Islet precursor cell (in vitro differentiated cells): ENCODE measurements around the gene C3orf20.

Experiments
- DNase-seq: peaks from one replicate; pipeline ENCODE4 v3.0.0-alpha.2; 2018

The C3orf20 gene

DNA sequence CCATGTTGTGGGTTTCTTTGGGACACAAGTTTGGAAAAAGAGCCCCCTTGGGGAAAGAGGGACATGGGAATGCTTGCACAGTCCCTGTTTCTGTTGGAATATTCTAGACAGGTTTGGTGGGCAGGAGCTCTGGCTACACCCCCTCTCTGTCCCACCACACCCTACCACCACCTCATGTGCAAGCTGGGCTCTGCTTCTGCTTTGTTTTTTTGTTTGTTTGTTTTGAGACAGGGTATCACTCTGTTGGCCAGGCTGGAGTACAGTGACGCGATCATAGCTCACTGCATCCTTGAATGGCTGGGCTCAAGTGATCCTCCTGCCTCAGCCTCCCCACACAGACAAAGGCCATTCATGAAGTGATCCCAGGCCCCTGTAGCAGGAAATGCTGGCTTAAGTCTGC lies 86.9 kb downstream of the C3orf20 start:
- no peak for DNase-seq

DNA sequence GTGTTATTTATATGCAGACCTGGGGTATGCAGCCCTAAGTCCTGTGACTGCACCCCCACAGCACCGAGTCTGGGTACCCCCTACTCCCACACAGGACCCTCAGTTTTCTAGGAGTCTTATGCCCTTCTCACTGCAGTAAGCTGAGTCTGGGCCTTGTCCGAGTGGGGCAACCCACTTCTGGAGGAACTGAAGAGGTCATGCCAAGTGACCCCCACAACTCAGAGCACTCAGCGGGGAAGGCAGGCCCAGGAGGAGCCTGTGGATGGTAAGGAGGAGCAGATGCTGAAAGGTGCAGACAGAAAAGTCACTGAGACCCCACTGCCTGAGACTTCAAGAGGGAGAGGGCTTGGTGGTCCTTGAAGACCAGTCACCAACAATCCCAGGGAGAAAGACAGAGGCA lies 87.8 kb downstream of the C3orf20 start:
- DNase-seq: no peak

DNA sequence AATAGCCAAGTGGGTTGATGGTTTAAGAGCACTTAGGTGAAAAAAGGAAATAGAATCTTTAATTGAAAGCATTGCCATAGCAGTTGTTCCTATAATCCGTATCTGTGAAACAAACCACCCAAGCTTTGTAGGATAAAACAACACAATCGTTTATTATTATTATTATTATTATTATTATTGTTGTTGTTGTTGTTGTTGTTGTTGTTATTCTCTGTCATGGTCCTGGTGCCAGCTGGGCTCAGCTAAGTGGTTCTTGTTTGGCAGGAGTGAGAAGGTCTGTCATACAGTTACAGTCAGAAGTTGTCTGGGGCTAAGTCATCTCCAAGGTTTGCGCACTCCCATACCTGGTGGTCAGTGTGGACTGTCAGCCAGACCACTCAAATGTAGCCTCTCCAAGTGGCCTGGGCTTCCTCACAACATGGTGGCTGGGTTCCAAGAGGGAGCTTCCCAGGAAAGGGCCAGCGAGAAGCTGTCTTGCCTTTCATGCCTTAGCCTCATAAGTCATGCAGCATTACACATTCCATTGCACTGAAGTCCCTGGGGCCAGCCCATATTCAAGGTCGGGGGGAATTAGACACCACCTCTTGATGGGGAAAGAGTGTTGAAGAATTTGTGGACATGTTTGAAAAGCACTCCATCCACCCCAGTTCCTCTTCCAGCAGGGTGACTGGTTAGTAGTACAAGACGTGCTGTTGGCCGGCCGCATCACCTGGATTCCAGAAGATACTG lies 89.6 kb downstream of the C3orf20 start:
- DNase-seq: peak; percentile 50

DNA sequence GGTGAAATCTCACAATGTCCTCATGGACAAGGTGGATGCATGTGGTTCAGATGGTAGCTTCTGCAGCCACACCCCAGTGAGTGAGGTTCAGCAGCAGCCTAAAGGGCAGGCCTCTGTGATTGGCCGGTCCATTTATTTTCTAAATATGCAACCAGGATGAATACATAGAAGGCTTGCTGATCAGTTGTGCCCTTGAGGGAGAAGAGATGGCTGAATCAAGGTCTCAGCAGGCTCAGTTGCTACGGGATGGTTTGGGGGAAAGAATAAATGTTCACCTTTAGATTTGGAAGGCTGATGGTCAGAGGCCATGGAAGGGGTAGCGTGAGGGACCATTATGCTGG lies 90.1 kb downstream of the C3orf20 start:
- no peak for DNase-seq

DNA sequence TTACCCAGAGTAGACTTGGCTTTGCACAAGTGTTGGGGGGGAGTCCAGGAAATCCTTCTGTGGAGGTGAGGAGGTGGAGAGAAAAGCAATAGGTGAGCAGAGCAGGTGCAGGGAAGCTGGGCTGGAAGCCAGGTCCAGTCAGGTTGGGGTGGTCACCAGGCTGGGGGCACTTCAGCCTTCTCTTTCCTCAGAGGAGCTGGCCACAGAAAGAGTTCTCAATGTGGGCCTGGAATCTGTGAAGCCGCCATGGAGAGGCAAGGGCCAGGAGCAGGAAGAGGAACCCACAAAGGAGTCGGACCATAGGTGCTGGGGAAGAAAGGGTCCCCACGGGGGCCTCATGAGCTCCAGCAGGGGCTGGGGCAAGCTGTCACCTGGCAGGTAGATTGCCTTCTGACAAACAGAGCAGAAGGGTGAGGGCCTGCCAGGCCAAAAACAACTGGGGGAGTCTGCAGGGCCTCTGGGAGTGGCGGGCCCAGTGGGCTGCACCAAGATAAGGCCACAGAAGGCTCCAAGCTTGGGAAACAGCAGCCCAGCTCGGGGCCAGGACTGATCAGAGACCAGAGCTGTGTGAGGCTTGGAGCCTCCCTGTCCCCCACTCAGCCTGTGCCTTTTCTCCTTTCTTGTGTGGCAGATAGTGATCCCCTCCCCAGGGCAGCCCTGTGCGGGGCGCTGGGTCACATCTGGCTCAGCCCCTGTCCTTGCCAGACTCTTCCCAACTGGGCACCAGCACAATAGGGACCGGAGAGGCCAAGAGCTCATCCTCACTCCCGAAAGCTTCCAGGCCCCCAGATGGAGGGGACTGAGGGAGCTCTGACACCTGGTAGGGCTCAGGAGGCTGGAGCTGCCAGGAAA lies 90.9 kb downstream of the C3orf20 start:
- DNase-seq: peak; percentile 49

DNA sequence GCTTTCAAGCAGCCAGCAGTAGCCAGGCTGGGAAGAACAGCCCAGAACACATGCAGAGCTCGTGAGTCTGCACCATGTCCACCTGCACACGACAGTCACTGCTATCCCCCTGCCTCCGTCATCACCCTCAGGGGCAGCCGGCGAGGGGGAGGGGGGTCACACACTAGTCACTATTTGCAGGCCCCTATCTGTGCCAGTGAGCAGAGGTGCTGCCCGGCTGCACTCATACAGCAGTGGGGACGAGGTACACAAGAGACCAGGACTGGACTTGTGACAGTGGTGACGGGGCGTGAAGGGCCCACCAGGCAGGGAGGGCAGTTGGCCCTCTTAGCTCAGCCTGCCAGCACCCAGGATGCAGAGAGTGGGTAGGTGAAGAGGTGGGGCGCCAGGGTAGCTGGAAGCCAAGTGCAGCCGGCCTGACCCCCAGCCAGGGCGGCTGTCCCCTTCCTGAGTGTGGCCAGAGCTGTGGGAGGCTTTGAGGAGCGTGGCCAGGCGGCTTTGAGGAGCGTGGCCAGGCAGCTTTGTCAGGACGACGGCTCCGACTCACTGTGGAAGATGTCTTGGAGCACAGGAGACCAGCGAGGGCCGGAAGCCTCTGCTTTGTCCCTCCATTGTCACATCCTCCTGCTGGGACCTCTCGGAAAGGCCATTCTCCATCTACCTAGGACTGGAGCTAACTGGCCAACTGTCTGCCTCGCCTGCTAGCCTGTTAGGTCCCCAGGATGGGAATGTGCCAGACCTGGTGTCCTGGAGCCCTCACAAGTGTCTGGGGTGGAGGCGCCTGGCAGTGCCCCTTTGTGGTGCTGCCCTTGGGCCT lies 91.7 kb downstream of the C3orf20 start:
- peak; percentile 43 for DNase-seq

DNA sequence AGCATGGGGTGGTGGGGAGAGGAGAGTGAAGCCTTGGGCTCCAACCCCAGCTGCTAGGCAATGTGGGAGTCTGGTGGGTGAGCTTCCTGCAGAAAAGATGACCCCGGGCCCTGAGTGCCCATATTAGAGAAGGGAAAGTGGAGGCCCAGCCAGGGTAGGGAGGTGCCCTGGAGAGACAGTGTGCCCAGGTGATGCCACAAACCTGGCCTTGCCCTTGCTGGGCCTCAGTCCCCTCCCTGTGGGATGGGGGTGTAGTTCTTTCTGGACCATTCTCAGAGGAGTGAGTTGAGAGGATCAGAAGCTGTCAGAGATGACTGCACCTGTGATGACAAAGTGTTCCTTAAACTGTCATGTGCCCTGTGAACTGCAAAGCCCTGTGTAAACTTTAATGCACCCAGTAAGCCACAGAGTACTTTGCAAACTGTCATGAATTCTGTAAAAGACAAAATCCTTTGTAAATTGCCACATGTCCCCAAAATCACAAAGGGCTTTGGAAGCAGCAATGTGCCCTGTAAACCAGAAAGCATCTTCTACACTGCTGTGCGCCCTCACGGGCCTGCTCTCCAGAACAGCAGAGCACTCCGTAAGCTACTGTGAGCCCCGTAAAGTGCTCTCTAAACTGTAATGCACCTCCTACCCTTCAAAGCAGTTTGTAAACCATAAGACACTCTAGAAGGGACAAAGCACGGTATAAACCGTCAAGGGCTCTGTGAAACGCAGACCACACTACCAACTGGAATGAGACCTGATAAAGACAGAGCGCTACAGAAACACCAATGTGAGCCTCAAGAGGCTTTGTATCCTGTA lies 92.5 kb downstream of the C3orf20 start:
- peak; percentile 29 for DNase-seq

DNA sequence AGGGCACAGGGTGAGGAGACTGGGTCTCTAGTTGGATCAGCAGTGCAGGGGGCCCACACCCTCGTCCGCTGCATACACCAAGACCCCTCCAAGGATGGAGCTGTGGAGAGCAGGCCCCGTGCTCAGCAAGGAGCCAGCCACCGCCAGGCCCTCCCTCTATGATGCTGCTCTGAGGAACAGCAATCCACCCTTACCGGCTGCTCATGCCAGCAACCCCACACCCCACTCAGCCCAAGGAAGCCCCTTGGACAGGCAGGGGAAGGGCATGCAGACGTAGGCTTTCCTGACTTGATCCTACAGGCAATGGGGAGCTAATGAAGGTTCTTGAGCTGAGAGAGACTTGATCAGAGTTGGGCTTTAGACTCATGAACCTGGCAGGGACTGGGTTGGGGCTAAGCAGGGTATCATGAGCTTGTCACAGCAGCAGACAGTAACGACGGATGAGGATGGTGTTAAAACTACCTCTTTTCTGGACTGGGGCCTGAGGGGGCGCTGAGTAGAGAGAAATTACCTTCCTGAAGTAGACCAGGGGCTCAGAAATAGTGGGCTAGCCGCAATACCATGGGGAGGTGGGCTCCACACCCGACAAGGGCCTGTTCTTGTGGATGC lies 93.3 kb downstream of the C3orf20 start:
- DNase-seq: peak; percentile 33

DNA sequence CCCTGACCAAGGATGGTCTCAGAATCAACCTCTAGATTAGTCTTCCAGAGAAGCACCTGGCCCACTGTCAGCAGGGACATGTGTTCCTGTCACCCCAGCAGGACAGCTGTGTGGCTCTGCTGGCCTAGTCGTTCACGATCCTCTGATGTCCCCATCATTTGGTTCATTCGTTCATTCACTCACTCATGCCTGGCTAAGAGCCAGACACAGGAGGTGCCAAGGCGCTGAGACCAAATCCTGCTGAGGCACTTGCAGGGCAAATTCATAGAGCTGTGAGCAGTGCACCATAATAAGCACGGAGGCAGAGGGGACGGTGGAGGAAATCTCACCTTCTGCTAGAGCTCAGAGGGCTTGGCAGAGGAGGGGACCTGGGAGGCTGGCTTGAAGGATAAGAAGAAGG lies 93.9 kb downstream of the C3orf20 start:
- peak; percentile 43 for DNase-seq

DNA sequence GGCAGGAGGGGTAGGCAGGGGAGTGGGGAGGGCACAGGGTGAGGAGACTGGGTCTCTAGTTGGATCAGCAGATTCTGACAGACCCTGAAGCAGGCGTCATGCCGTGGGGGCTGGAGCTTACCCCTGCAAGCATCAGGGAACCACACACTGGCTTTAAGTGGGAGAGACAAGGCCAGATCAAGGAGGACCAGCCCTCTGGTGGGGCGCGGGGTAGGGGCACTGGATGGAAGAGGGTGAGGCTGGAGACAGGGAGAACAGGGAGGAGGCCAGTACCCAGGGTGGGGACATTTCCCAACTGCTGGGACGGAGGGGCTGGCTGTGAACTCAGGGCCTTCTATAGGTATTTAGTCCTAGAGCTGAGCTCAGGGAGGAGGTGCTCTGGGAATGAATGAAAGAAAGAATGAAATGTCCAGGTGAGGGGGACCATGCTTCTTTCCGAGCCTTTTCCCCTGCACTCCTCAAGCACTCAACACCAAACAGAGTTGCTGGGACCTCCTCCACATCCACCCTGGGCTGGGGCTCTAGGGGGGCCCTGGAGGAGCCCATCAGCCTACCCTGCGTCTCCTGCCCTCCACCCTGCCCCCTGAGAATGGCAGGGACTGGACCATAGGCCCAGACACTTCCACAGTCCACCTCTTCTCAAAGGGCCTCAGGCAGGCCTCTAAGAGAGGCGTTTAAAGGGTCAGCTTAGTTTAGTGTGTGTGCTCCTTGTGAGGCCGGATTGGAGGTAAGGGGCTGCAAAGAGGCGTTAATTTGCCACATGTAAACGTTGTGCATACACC lies 94.8 kb downstream of the C3orf20 start:
- peak; percentile 46 for DNase-seq

DNA sequence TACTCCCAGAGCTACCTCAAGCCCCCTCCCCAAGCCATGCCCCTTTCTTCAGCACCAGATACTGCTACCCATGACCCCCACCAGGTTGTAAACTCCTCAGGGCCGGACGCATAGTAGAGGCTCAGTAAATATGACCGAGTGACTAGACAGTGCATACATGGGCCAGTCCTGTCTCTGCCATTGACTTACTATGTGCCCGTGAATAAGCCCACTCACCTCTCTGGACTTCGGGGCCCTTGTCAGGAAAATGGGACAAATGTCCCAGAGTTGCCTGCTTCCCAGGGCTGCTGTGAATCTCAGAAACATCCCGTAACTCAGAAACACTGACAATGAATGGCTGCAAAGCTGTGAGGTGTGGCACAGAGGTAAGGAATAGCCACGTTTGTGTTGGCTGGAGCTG lies 95.7 kb downstream of the C3orf20 start:
- DNase-seq: peak; percentile 41

DNA sequence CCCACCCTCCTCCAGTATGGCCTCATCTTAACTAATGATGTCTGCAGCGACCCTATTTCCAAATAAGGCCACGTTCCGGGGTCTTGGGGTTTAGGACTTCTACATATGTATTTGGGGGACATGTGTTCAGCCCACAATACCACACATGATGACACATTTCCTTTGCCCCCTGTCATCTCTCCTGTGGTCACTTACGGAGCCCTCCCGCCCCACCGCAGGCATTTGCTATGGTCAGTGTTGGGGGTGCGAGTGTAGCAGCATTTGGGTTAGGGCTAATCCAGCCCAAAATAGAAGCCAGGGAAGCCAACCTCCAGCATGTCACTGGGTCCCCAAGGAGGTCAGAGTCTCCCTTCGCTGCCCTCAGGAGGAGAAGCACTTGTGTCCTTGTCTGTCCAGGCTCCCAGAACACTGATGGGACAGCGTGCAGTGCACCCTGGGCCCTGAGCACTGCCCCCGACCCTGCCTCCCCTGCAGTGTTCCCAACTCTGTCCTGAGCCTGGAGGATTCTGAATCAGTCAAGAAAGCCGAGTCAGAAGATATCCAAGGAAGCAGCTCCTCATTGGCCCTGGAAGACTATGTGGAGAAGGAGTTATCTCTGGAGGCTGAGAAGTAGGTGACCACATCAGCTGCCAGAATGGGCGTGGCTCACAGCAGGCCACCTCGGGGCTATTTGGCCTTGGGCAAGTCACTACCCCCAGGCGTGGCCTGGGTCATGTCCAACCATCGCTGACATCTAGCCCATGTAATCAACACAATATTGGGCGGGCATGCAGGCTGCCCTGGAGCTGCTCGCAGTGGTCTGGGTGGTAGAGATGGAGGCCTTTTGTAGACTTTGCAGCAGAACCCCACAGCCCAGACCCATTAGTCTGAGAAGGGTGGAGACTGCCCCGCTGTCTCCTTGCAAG lies 96.9 kb downstream of the C3orf20 start:
- peak; percentile 39 for DNase-seq

DNA sequence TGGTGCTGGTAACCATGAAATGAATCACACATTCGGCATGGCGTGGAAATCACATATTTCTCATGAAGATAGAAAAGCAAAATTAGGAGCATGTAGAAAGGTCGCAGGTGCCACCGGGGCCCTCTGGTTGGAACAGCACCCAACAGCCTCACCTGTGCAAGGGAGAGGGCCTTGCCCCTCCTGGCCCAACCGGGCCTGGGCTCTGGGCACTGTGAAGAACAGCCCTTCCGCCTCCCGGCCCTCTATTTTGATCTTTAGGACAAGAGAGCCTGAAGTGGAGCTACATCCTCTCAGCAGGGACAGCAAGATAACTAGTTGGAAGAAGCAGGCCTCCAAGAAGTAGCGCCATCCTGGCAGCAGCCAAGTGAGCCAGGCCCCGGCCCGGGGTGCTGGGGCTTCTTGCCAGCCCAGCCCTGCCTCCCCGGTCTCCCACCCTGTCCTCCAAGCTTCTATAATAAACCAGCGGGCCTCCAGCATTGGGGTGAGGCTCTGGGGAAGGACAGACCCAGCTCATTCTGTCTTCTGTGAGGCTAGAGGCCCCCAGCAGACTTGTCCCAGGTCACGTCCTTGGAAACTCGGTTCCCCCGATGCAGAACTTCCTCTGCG lies 97.7 kb downstream of the C3orf20 start:
- peak; percentile 40 for DNase-seq

DNA sequence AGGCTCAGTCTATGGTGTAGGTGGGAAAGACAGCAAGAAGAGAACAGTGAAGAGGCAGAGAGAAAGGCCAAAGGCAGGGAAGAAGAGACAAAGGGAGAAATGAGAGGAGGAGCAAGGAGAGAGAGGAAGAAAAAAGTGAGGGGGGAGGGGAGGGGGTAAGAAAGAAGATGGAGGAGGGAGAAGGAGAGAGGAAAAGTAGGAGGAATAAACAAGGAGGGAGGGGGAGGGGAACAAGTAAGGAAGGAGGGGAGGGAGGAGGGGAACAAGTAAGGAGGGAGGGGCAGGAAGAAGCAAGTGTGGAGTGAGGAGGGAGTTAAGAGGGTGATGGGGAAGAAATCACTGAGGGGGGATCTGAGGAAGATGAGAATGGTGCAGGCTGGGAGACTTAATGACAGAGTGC lies 98.3 kb downstream of the C3orf20 start:
- no peak for DNase-seq

DNA sequence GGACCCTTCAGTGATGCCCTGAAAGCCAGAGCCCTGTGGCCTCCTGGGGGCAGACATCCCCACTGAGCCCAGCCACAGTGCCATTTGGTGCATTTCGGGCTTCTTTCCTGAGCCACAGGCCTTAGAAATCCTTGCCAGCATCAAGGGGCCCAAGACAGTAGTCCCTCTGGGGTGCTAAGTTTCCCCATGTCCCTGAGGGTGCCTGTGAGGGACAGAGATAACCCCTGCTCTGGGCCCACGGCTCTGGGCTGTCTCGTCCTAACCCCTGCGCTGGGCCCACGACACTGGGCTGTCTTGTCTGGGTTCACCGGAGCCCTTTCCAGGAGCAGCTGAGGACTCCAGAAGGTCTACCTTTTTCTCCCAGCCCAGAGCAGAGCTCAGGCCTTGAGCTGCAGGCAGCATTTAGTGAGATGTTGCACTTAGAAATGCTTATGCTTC lies 98.8 kb downstream of the C3orf20 start:
- peak; percentile 47 for DNase-seq

DNA sequence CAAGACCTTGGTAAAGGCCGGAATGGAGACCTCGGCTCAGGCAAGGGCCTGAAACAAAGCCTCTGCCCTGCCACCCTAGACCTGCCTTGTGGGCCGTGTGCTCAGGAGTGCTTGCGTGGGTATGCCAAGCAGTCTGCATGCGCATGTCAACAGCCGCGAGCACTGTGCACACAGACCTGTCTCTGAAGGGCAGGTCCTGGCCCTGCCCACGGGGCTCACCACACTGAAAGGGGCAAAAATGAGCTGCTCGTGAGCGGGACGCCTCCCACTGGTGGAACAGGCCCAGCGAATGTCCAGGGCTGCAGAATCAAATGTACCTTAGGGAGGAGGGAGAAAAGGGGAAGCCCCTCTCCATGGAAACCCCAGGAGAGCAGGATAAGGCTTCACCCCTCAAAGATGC lies 99.5 kb downstream of the C3orf20 start:
- DNase-seq: peak; percentile 52

DNA sequence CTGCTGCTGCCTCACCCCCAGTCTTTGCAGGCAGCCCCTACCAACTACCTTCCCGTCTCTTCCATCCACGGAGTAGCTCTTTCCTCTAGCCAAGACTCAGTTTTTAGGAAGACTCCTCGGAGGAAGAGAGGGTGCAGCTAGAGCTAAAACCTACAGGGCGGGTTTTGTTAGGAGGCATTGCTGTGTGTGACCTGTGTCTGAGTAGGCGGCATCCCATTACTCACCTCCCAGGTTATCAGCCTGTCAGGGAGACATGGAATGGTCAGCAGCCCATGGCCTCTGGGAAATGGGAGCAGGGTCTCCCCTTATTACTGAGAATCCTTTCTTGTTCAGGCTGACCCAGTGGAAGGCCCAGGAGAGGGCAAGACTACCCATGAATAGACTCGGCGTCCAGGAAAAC lies 100.1 kb downstream of the C3orf20 start:
- DNase-seq: peak; percentile 43

DNA sequence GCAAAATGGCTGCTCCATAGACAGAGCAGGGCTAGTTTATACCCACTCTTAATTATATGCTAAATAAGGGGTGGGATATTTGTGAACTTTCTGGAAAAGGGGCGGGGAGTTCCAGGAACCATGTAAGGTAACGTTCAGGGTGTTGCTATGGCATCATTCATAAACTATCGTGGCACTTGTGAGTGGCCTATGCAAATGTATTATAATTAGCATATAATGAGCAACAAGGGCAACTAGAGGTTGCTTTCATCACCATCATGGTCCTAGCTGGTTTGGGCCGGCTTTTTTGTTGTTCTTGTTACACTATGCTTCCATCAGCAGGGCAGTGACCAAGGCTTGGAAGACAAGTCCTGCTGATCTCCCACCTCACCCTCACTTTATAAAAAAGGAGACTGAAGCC lies 100.6 kb downstream of the C3orf20 start:
- no peak for DNase-seq

DNA sequence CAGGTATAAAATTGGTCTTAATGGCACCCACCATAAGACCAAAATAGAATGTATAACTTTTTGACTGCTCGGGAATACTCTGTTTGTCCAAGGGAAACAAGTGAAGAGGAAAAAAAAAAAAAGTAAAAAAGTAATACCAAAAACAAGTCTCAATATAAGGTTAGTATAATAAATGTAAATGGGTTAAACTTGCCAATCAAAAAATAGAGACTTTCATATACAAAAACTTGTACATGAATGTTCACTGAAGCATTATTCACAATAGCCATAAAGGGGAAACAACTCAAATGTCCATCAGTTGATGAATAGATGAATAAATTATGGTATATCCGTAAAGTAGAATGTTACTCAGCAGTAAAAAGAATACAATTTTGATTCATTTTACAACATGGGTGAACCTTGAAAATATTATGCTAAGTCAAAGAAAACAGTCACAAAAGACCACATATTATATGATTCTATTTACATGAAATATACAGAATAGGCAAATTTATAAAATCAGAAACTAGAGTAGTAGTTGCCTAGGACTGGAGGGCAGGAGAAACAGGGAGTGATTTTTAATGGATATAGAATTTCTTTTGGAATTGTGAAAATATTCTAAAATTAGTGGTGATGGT lies 104.2 kb downstream of the C3orf20 start:
- no peak for DNase-seq
